Endothelial cell of umbilical vein (primary cell): ENCODE results near the gene SS18L1. TPM values are rescaled to one million over a fixed set of nuclear protein-coding genes. Genes with fewer than 3 reads are reported as not detected.

Experiments
- BruUV-seq: library from RNA; stranded (reverse); fragments of 400-500 nt; replicated peaks from 2 replicates; lab custom pipeline; 2021; lab: Mats Ljungman, UMichigan
- CTCF ChIA-PET: fragments of 300-600, 350-600 bp; sonication (Branson Sonifier 250); formaldehyde crosslinking; loops from one replicate; lab custom pipeline; 2021; ENCODE audit warnings: antibody characterized with exemption, inconsistent platforms; lab: Charles Lee
- POLR2A ChIA-PET: fragments of 300-600, 350-600 bp; sonication (Branson Sonifier 250); formaldehyde crosslinking; loops from one replicate; lab custom pipeline; 2021; ENCODE audit warnings: antibody characterized with exemption, inconsistent platforms; lab: Charles Lee
- DNase-seq: peaks from one replicate; pipeline ENCODE4 v3.0.0-alpha.2; 2011; ENCODE audit warnings: low read depth, low spot score
- FAIRE-seq: peaks from 2 replicates; lab custom pipeline; 2011; peaks lifted over from hg19 to GRCh38; lab: Jason Lieb, UNC
- H2AFZ ChIP-seq: 2 replicates; pipeline ENCODE4 v1.6.0; 2012; ENCODE audit warnings: low read depth, low read length, control low read depth, inconsistent platforms
- H3K27ac ChIP-seq: 2 replicates; pipeline ENCODE4 v1.5.1; 2011; ENCODE audit warnings: low read depth, mild to moderate bottlenecking, control low read depth, low read length, moderate library complexity; ENCODE audit not compliant: insufficient read depth
- H3K27me3 ChIP-seq, 2 experiments: 2 replicates each; pipeline versions ENCODE4 v1.6.0 to v1.6.1; 2011; ENCODE audit warnings: low read length in 2 of 2, mixed read lengths in 1 of 2; ENCODE audit not compliant: control insufficient read depth in 2 of 2, insufficient read depth in 2 of 2
- H3K36me3 ChIP-seq, 2 experiments: 2 replicates in 1 of 2; 3 replicates in 1 of 2; pipeline ENCODE4 v1.5.1; 2011; ENCODE audit warnings: low read length in 2 of 2, mild to moderate bottlenecking in 1 of 2, moderate library complexity in 1 of 2; ENCODE audit not compliant: control insufficient read depth in 2 of 2, insufficient read depth in 2 of 2; ENCODE audit errors: extremely low read depth in 1 of 2
- H3K4me1 ChIP-seq: 3 replicates; pipeline ENCODE4 v1.5.1; 2011; ENCODE audit warnings: mild to moderate bottlenecking, low read length; ENCODE audit not compliant: control insufficient read depth, insufficient read depth; ENCODE audit errors: extremely low read depth
- H3K4me2 ChIP-seq: 2 replicates; pipeline ENCODE4 v1.6.1; 2011; ENCODE audit warnings: low read length, control low read depth, mixed read lengths; ENCODE audit not compliant: insufficient read depth
- H3K4me3 ChIP-seq, 3 experiments: fragments of 200-600 bp in 1 of 3; sonication (generic), shearing (Covaris generic) in 1 of 3; replicated peaks in 1 of 3; 2 replicates each; pipeline ENCODE4 v1.5.1; 2011 to 2016; ENCODE audit warnings: control low read depth in 3 of 3, low read length in 3 of 3, mild to moderate bottlenecking in 2 of 3, inconsistent platforms in 1 of 3, low read depth in 1 of 3, moderate library complexity in 1 of 3; ENCODE audit not compliant: insufficient read depth in 1 of 3
- H3K79me2 ChIP-seq: 2 replicates; pipeline ENCODE4 v1.6.0; 2012; ENCODE audit warnings: low read length, inconsistent platforms; ENCODE audit not compliant: control insufficient read depth, insufficient read depth
- H3K9ac ChIP-seq: replicated peaks from 2 replicates; pipeline ENCODE3; 2011; ENCODE audit warnings: low read length, control low read depth; ENCODE audit not compliant: insufficient read depth; ENCODE audit errors: extremely low read depth
- H3K9me1 ChIP-seq: replicated peaks from 3 replicates; pipeline ENCODE4 v1.6.0; 2011; ENCODE audit warnings: mild to moderate bottlenecking, low read length; ENCODE audit not compliant: control insufficient read depth, insufficient read depth; ENCODE audit errors: extremely low read depth
- H3K9me3 ChIP-seq: replicated peaks from 2 replicates; pipeline ENCODE4 v1.5.1; 2012; ENCODE audit warnings: low read length, inconsistent platforms; ENCODE audit not compliant: control insufficient read depth, insufficient read depth
- H4K20me1 ChIP-seq: replicated peaks from 2 replicates; pipeline ENCODE3; 2011; ENCODE audit warnings: mild to moderate bottlenecking, low read length; ENCODE audit not compliant: control insufficient read depth, insufficient read depth; ENCODE audit errors: extremely low read depth
- CTCF ChIP-seq, 2 donors: IDR thresholded peaks; 1 replicate in 1 of 2; 2 replicates in 1 of 2; pipeline ENCODE4 v1.5.1; 2011; ENCODE audit warnings: low read length in 2 of 2, mild to moderate bottlenecking in 2 of 2, moderate library complexity in 2 of 2, control low read depth in 1 of 2, inconsistent platforms in 1 of 2, low read depth in 1 of 2; ENCODE audit not compliant: insufficient read depth in 1 of 2; ENCODE audit errors: extremely low read depth in 1 of 2
- EZH2 ChIP-seq: IDR thresholded peaks from 2 replicates; pipeline ENCODE4 v1.6.1; 2012; ENCODE audit warnings: borderline replicate concordance, low read depth, mild to moderate bottlenecking, moderate library complexity, low read length, inconsistent platforms; ENCODE audit not compliant: severe bottlenecking
- FOS ChIP-seq: IDR thresholded peaks from 2 replicates; pipeline ENCODE4 v1.6.1; 2011; ENCODE audit warnings: mild to moderate bottlenecking, low read length, moderate library complexity, borderline replicate concordance; ENCODE audit not compliant: insufficient read depth
- GATA2 ChIP-seq: IDR thresholded peaks from 2 replicates; pipeline ENCODE4 v1.7.0; 2011; ENCODE audit warnings: low read depth, mild to moderate bottlenecking, moderate library complexity, mixed read lengths, low read length; ENCODE audit not compliant: insufficient read length, insufficient read depth
- JUN ChIP-seq: IDR thresholded peaks from 2 replicates; pipeline ENCODE4 v1.6.1; 2011; ENCODE audit warnings: borderline replicate concordance, low read depth; ENCODE audit not compliant: insufficient read length, insufficient read depth
- MAX ChIP-seq: IDR thresholded peaks from 2 replicates; pipeline ENCODE4 v1.6.1; 2011; ENCODE audit not compliant: insufficient read depth, insufficient read length
- MYC ChIP-seq: IDR thresholded peaks from one replicate; pipeline ENCODE4 v1.6.1; 2011; ENCODE audit warnings: mild to moderate bottlenecking, low read depth, low read length
- POLR2A ChIP-seq: IDR thresholded peaks from 2 replicates; pipeline ENCODE4 v1.6.1; 2012; ENCODE audit warnings: low read depth, mild to moderate bottlenecking, control low read depth, low read length
- POLR2AphosphoS5 ChIP-seq: IDR thresholded peaks from 2 replicates; pipeline ENCODE4 v1.6.1; 2012; ENCODE audit warnings: low read depth, mild to moderate bottlenecking, control low read depth, low read length, moderate library complexity; ENCODE audit not compliant: insufficient read depth
- dilution Hi-C: fragments of 300-500 bp; cut with MboI; formaldehyde crosslinking; loops from one replicate; pipeline ENCODE4 v1.15.0; 2019; ENCODE audit warnings: low sequenced_read_pairs; ENCODE audit not compliant: extremely low pct_ligation_motif_present
- intact Hi-C: fragments of 100-400 bp; cut with micrococcal nuclease; formaldehyde crosslinking; loops from one replicate; pipeline ENCODE4 v1.10.0; 2022
- polyA plus RNA-seq, 4 experiments: library from polyadenylated mRNA; depleted of rRNA in 3 of 4; stranded (reverse) in 3 of 4; unstranded in 1 of 4; fragments of >200 nt; gene quantifications; 2 replicates each; pipeline versions ENCODE4 v1.2.1 to v1.2.3, GENCODE V29; 2011 to 2012; ENCODE audit warnings: missing spikeins in 1 of 4
- total RNA-seq: library from RNA; stranded (reverse); gene quantifications from 2 replicates; pipeline ENCODE4 v1.2.3, GENCODE V29; 2021

SS18L1 gene
- total and polyA plus RNA-seq, 2 donors (not counting 3 experiments of a cell fraction or from before 2014, with no cell fraction given) = 15.4 to 21.7 TPM

DNA sequence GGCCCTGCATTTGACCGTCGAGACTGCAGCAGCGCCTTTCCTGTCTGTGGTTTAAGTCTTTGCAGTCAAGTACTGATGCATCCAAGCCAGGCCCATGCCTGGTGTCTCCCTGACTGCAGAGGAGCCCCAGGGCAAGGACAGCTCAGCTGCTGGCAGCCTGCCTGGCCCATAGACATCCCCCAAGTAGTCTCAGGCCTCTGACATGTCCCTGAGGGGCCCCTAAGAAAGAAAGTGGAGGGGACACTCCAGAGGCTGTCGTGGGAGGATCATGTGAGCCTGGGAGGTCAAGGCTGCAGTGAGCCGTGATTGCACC lies 58.5 kb downstream of the SS18L1 start:
- BruUV-seq = no TSS peak
- FAIRE-seq (no peak), DNase-seq (no peak)
- Histone ChIP-seq H4K20me1 (no peaks in the 10 kb centered on the region), H3K27ac (no peak overlapping the region), H2AFZ (no peak overlapping the region), H3K9me1 (no peaks in the 10 kb centered on the region), H3K27me3 (no peaks in the 10 kb centered on the region), H3K4me1 (peaks cover 9% of the 10 kb centered on the region), H3K36me3 (peaks cover 0 to 27% of the 10 kb centered on the region in 2 experiments), H3K4me3 (no peak overlapping the region), H3K9me3 (no peaks in the 10 kb centered on the region), H3K4me2 (no peak overlapping the region), H3K9ac (no peak overlapping the region), H3K79me2 (no peaks in the 10 kb centered on the region)
- no peak for TF ChIP-seq EZH2
- no peak for TF ChIP-seq GATA2
- no peak for TF ChIP-seq MYC
- TF ChIP-seq CTCF (IDR thresholded peaks at IDR 0.05; ENCODE audit: extremely low read depth in 1 of 2, insufficient read depth in 1 of 2, low read depth in 1 of 2, low read length in 2 of 2) = no peak
- no peak for TF ChIP-seq MAX
- TF ChIP-seq POLR2AphosphoS5 = no peak
- no peak for TF ChIP-seq POLR2A
- TF ChIP-seq JUN = no peak
- no peak for TF ChIP-seq FOS
- CTCF ChIA-PET = no interaction called here
- intact Hi-C loops (loop anchor here (5.0 kb wide), 1 partner anchor 85 kb away; no protein-coding TSS in a partner anchor), dilution Hi-C loops (no loop called here)
- POLR2A ChIA-PET = no interaction called here
